HK-2 (cell line): ENCODE results near the gene RALGAPB.
A peak's percentile ranks its signal among the peaks of the same experiment; 100 is the strongest.
"Not testable (repeated sequence)": the region's sequence is repeated elsewhere in the genome, so short reads cannot be mapped to it uniquely, and the experiment has no call there.

Experiments used
- DNase-seq: peaks from one replicate; pipeline ENCODE4 v3.0.0-alpha.2; 2018; ENCODE audit not compliant: unreplicated experiment

Gene RALGAPB

GRCh38 chr20:38472513-38473366 is at the start of gene RALGAPB:
TSS of gene RALGAPB (plus strand) at chr20:38472843. CDS start at chr20:38488433, 15,590 bp downstream.
- DNase-seq: peak; percentile 100

GRCh38 chr20:38423541-38423940 is 49.1 kb upstream of the RALGAPB start:
- no peak for DNase-seq

- no peak for DNase-seq
Observed at GRCh38 chr20:38424401-38424800, 48.2 kb upstream of the RALGAPB start.

GRCh38 chr20:38426006-38426897 is 46.4 kb upstream of the RALGAPB start:
- DNase-seq: peak; percentile 83

GRCh38 chr20:38427655-38428023 is 45.0 kb upstream of the RALGAPB start:
- no peak for DNase-seq

- no peak for DNase-seq
Observed at GRCh38 chr20:38428800-38429199, 43.8 kb upstream of the RALGAPB start.

GRCh38 chr20:38429301-38429700 is 43.3 kb upstream of the RALGAPB start:
- no peak for DNase-seq

- DNase-seq: no peak
Observed at GRCh38 chr20:38430679-38431325, 41.8 kb upstream of the RALGAPB start.

GRCh38 chr20:38432292-38432691 is 40.4 kb upstream of the RALGAPB start:
- no peak for DNase-seq

- DNase-seq: not testable (repeated sequence)
Observed at GRCh38 chr20:38432870-38433269, 39.8 kb upstream of the RALGAPB start.

- DNase-seq: no peak
Observed at GRCh38 chr20:38433304-38433972, 39.2 kb upstream of the RALGAPB start.

GRCh38 chr20:38434301-38434741 is 38.3 kb upstream of the RALGAPB start:
- DNase-seq: no peak

- DNase-seq: peak; percentile 93
Observed at GRCh38 chr20:38434770-38435554, 37.7 kb upstream of the RALGAPB start, which contains the start of gene SNHG17. TSS of gene SNHG17 (minus strand) at chr20:38435328.

GRCh38 chr20:38435555-38435939 is 37.1 kb upstream of the RALGAPB start:
- peak; percentile 54 for DNase-seq

- DNase-seq: no peak
Observed at GRCh38 chr20:38437796-38438195, 34.8 kb upstream of the RALGAPB start.

- DNase-seq: not testable (repeated sequence)
Observed at GRCh38 chr20:38441110-38441509, 31.5 kb upstream of the RALGAPB start.

- no peak for DNase-seq
Observed at GRCh38 chr20:38441916-38442315, 30.7 kb upstream of the RALGAPB start.

- DNase-seq: no peak
Observed at GRCh38 chr20:38445381-38445796, 27.3 kb upstream of the RALGAPB start.

GRCh38 chr20:38445901-38446425 is 26.7 kb upstream of the RALGAPB start:
- no peak for DNase-seq
